GM06990 (cell line): ENCODE results near the gene MYO5B.
"Not testable (repeated sequence)": the region's sequence is repeated elsewhere in the genome, so short reads cannot be mapped to it uniquely, and the experiment has no call there.

Source experiments
- DNase-seq: peaks from one replicate; pipeline ENCODE4 v3.0.0-alpha.2; 2011; ENCODE audit not compliant: insufficient read length; ENCODE audit errors: extremely low read depth
- H3K27me3 ChIP-seq: replicated peaks from 2 replicates; pipeline ENCODE4 v1.6.0; 2011; ENCODE audit warnings: low read length; ENCODE audit not compliant: control insufficient read depth, insufficient read depth
- H3K36me3 ChIP-seq: 2 replicates; pipeline ENCODE4 v1.5.1; 2011; ENCODE audit warnings: low read length; ENCODE audit not compliant: control insufficient read depth, insufficient read depth
- H3K4me3 ChIP-seq: replicated peaks from 2 replicates; pipeline ENCODE4 v1.5.1; 2011; ENCODE audit warnings: low read depth, mild to moderate bottlenecking, control low read depth, low read length
- CTCF ChIP-seq: IDR thresholded peaks from 2 replicates; pipeline ENCODE4 v1.5.1; 2011; ENCODE audit warnings: low read length, control low read depth, mild to moderate bottlenecking, inconsistent platforms; ENCODE audit not compliant: insufficient read depth, poor library complexity, severe bottlenecking

Gene MYO5B

GRCh38 chr18:50194631-50195532, at the start of gene MYO5B:
Gene MYO5B, minus strand, starts transcription at chr18:50195147. Its CDS starts 354 bp downstream, at chr18:50194793.
- DNase-seq = peak; percentile 73
- peak within 1 kb of the TSS; percentile 43 for H3K4me3 ChIP-seq
- H3K27me3 ChIP-seq = peaks cover 4% of the 10 kb centered on the region; the same call in 1 of the 2 replicates
- TF ChIP-seq CTCF = no peak
- H3K36me3 ChIP-seq = no peaks in the 10 kb centered on the region

GRCh38 chr18:50241768-50242167, 46.8 kb upstream of the MYO5B start:
- not testable (repeated sequence) for H3K4me3 ChIP-seq, H3K27me3 ChIP-seq, H3K36me3 ChIP-seq, DNase-seq

- no peaks in the 10 kb centered on the region for H3K36me3 ChIP-seq
- no peak for DNase-seq
- no peak for TF ChIP-seq CTCF
Measured at GRCh38 chr18:50240080-50240563, 45.2 kb upstream of the MYO5B start.

GRCh38 chr18:50232419-50232818, 37.5 kb upstream of the MYO5B start:
- DNase-seq = no peak
- no peak overlapping the region for H3K4me3 ChIP-seq
- TF ChIP-seq CTCF = no peak
- no peaks in the 10 kb centered on the region for H3K36me3 ChIP-seq
- no peaks in the 10 kb centered on the region for H3K27me3 ChIP-seq

More at GRCh38 chr18:50240080-50240563, 45.2 kb upstream of the MYO5B start:
- H3K27me3 ChIP-seq = no peaks in the 10 kb centered on the region
- no peak overlapping the region for H3K4me3 ChIP-seq

GRCh38 chr18:50231621-50232020, 36.7 kb upstream of the MYO5B start:
- Histone ChIP-seq H3K27me3 (no peaks in the 10 kb centered on the region), H3K36me3 (no peaks in the 10 kb centered on the region), H3K4me3 (no peak overlapping the region)
- TF ChIP-seq CTCF = no peak
- no peak for DNase-seq

GRCh38 chr18:50220249-50220648, 25.3 kb upstream of the MYO5B start:
- not testable (repeated sequence) for DNase-seq, H3K4me3 ChIP-seq, H3K27me3 ChIP-seq, H3K36me3 ChIP-seq
